ENCODE results near the gene ARHGEF10L.

ARHGEF10L gene

DNA sequence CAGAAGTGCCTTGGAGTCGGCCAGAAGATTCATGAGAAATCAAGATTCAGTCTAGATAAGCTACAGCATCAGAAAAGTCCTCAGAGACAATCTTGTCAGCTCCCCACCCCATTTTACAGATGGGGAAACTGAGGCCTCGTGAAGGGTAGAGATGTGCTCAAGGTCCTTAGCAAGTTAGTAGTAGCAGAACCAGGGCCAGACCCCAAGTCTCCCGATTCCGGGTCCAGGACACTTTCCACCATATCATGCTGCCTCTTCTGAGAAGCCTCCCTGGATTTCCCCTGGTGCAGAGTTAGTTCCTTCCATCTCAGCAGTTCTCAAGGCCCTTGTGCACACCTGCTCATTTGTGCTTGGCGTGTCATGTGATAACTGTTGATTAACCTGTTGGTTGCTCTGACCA lies 124.1 kb downstream of the ARHGEF10L start:
- no peak for DNase-seq

DNA sequence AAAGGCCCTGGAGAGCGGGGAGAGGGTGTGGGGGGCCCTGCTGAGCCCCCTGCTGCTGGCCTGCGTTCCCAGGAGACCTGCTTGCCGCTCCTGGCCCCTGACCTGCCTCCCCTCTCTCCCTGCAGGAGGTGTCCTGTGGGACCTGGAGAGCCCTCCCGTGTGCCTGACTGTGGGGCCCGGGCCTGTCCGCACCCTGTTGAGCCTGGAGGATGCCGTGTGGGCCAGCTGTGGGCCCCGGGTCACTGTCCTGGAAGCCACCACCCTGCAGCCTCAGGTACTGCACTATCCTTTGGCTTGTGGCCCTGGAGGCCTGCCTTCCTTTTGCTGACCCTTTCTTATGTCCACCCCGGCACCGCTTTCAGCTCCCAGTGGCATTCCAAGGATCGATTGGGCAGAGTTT lies 124.8 kb downstream of the ARHGEF10L start:
- DNase-seq, result no peak

DNA sequence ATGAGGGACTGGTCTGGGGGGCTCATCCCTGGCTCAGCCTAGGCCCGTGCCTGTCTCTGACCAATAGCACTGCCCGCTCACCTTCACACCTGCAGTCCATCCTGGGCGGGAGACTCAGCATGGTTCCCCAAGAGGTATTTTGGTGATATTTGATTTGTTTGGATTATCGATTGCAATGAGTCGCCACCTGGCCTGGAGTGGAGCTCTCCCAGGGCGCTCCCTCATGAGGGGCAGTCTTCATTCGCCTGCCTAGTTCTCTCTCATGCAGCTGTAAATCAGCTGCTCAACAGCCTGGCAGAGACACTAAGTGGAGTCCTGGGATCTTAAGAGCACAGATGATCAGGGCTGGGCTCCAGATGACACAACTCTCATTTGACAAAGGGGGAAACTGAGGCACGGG lies 125.6 kb downstream of the ARHGEF10L start:
- no peak for DNase-seq

DNA sequence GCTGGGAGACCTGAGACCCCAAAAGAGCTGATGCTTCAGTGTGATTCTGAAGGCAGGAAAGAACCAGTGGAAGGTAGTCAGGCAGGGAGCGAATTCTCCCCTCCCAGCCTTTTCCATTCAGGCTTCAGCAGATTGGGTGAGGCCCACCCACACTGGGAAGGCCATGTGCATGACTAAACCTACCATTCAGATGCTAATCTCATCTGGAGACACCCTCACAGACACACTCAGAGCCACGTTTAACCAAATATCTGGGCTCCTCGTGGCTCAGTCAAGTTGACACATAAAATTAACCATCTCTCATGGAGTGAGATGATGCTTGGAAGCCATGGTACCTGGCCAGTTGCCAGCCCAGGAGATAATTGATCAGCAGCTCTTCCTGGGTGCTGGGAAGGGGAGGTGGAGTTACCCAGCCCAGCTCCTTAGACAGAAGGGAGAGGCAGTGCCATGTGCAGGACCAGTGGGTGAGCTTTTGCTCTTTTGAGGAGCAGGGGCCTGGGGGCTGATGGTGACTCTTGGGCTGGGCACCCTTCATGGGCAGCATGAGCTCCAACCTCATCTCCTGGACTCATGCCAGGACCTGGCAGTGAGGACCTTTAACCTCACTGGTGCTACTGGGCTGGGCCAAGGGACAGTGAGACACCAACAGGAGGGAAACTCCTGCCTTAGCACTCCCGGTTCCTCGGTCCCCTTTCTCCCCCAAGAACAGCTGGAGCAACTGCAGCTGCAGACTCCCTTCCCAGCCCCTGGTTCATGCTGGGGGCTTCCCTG lies 126.6 kb downstream of the ARHGEF10L start:
- DNase-seq, result no peak

DNA sequence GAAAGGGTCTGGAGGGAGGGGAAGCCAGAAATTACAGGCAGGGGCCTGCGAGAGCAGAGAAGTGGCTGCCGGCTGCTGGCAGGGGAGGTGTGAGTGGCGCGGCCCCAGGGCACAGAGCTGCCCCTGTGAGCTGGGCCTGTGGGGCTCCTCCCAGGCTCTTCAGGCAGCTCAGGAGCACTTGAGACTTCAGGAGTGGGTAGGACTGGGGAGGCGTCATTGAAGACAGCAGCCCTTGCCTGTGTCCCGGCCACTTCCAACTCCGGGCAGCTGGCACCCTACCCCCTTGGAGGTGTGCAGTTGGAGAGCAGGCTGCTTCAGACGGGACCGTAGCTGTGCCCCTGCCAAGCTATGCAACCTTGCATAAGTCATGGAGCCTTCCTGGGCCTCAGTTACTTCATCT lies 128.1 kb downstream of the ARHGEF10L start:
- no peak for DNase-seq

DNA sequence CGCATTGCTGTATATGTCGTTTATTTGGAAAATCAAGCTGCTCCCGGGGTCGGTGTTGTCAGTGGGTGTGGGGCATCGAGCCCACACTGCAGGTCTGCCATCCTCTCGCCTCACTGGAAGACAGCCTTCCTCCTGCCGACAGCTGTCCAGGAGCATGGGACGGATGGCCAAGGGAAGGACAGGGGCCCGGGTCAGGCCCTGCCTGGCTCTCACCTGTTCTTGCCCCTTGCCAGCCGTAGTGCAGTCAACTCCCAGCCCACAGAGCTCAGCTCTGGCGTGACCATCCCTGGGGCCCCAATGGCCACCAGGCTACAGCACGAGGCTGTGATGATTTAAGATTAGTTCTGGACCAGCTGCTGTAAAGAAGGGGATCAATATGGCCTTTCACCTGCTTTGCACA lies 128.7 kb downstream of the ARHGEF10L start:
- no peak for DNase-seq

DNA sequence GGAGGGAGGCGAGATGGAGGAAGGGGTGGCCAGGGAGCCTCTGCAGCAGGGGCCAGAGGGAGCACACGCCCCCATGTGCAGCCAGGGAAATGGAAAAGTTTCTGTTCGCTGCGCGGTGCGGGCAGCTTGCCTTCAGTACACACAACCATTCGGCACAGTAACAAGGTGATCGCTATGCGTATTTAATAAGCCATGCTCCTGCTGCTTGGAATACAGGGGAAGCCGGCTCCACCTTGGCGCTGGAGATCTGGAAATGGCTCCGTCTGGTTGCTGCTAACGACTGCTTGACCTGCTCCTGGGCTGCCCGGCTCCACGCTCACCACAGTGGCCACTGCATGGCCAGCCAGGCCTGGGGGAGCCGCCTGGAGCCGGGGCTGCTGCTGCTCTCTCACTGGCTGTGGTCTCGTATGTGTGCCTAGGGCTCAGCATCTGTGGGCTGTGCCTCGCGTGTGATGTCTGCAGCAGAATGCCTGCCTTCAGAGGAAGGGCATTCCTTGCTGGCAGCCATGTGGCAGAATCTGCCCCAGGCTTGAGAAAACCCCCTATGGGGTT lies 129.2 kb downstream of the ARHGEF10L start:
- no peak for DNase-seq

DNA sequence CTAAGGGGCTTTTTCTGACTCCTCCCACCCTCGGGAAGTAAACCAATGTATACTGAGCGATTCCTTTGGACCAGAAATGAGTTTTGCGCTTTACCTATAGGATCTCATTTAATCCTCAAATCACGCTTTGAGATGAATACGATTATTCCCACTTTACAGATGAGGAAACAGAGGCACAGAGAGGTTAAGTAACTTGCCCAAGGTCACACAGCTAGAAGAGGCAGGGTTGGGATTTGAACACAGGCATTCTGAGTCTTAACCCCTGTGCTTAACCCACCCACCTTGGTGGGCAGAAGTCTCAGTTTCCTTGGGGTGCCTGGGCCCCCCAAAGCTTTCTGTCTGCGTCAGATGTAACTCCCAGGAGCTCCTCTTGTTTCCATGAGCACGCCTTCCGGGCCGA lies 129.8 kb downstream of the ARHGEF10L start:
- DNase-seq, result no peak

DNA sequence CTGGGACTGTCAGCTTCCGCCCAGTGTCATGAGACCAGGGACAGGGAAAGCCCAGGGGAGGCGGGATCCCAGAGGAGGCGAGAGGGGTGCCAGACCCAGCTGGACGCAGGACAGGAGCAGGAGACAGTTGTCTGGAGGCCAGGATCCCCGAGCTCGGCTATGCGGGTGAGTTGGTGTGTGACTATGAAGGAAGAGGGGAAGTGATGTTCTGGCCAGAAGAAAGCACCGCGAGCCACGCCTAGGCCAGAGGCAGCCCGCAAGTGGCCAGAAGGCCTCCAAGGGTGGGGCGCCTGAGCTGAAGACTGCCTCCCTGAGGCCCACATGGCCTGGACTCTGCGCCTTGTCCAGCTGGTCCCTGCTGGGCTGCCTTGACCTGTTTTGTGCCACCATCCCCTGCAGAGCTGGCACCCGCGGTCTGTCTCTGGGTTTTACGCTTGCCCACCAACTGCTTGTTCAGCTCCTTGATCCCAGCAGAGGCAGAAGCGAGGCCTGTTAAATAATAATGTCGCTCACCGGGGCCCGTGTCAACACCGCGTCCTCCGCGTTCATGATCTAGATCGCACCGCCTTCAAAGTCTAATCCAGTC lies 130.5 kb downstream of the ARHGEF10L start:
- DNase-seq, result no peak

DNA sequence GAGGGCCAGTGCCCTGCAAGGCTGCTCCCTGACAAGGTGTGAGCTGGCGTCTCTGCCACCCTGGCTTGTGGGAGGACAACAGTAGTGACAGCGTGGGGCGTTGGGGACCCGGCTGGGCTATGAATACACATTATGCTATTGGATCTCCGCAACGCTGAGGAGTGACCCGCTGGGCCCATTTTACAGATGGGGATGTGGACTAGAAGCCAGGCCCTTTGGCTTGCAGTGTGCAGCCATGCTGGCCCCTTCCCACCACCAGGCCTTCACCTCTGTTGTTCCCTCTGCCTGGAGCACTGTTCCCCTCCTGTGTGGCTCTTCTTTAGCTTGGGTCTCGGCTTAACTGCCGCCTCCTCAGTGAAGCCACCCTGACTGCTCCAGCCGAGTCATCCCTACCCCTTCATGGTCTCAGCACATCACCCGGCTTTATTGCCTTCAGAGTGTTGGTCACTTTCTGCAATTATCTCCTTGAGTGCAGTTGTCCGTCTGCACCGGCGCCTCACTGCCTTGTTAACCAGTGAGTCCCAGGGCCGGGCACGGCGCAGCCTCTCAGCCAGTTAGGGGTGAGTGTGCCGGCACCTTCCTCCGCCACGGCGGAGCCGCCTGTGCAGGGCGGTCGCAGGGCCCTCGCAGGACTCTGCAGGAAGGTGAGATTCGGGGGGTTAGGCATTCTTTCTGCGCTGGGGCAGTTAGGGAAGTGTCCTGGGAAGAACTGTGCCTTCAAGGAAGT lies 131.3 kb downstream of the ARHGEF10L start:
- no peak for DNase-seq

DNA sequence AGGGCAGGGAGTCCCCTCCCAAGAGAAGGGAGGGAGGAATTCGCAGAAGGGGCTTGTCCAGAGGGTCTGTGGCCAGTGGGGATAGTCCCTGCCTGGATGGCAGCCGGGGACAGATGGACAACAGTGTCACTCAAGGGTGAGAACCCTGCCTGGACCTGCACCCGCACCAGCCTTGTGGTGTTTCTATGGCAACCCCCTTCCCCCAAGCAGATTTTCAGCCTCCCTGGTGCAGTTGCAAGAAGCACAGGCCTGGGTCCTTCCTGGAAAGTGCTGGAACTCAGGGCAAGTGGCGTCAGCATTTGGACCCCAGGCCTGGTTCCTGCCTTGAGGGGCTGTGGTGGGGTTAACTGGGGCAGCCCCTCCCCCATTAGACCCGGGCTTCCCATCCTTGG lies 131.8 kb downstream of the ARHGEF10L start:
- DNase-seq, result no peak

DNA sequence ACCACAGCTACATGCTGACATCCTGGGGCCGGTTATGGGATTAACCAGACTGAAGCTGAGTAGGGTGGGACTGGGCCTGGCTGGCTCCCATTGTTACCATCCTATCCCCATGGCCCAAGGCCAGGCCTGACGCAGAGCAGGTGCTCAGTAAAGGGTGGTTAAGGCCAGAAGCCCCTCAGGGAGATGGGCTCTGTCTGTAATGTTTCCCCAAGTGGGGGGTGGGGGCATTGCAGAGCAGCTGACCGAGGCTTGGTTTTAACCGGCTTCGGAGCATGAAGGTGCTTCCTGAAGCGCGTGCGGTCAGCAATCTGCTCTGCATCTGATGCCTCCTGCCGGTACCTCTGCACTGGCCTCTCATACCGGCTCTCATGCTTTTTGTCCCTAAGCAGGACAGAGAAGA lies 132.2 kb downstream of the ARHGEF10L start:
- no peak for DNase-seq

DNA sequence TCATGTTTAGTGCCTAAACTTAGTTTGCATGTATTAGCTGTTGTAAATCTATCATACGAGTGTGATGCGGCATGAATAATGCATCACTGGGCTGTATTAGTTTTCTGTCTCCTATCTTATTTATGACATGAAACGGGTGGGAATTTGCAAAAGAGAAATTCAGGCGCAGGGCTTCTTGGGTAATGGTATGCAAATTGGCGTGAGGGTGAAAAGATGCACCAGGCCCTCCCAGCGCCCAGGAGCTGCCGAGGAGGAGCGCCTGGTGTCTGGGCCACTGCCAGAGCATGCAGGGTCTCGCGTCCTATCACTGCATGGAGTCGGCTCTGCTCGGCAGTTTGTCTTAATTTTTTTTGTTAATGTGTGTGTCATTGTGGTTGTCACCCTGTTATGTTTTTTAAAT lies 132.7 kb downstream of the ARHGEF10L start:
- no peak for DNase-seq

DNA sequence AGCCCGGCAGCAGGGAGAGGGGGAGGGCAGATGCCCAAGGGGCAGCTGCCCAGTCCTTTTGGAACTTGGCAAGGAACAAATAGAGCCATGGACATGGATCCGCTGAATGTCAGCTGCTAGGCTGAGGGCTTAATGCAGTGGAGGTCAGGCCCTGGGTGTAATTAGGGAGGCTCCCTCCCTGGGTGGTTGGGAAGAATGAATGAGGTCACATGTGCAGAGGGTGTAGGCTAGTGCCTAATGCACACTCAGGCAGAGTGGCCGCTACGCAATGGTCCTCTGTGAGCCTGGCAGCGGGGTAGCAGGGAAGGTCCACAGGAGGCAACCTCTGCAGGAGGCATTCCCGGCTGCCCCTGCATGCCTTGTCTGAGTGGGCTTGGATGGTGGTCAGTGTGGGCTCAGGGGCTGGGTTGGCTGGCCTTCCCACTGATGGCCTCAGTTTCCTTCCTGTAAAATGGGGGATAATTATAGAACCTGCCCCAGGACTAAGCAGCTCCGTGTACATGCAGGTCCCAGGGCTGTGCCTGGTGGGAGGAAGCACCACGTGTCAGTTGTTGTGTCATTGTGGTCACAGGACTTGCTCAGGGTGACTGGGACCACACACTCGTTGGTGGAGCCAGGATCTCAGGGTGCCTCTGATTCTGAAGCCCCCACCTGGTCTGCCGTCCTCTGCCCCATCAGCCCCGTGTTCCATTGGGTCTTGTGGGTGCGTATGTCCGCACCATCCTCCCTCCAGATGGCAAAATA lies 134.0 kb downstream of the ARHGEF10L start:
- DNase-seq, result no peak

DNA sequence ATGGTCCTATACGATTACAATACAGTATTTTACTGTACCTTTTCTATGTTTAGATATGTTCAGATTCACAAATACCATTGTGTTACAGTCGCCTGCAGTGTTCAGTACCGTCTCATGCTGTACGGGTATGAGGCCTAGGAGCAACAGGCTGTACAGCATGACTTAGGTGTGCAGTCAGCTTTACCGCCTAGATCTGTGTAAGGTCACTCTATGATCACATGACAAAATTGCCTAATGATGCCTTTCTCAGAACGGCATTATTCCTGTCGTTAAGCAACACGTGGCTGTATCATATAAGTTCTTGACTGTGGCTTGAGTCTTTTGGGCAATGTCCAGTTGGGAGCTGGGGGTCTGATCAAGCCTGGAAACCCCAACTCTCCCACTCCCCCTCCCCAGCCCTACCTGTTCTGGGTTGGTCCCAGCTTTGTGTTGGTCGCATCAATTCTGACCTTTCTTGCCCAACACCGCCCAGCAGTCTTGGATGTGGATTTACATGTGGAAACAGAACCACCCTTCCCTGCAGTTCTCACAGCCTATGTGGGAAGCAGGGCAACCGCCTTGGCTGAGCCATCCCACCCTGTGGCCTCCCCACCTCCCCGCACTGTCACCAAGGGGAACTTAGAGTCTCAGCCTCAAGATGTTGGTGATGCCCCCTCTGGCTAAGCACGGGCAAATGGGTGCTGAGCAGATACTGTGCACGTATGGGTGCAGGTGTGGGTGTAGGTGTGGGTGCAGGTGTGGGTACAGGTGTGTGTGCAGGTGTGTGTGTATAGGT lies 135.4 kb downstream of the ARHGEF10L start:
- no peak for DNase-seq

DNA sequence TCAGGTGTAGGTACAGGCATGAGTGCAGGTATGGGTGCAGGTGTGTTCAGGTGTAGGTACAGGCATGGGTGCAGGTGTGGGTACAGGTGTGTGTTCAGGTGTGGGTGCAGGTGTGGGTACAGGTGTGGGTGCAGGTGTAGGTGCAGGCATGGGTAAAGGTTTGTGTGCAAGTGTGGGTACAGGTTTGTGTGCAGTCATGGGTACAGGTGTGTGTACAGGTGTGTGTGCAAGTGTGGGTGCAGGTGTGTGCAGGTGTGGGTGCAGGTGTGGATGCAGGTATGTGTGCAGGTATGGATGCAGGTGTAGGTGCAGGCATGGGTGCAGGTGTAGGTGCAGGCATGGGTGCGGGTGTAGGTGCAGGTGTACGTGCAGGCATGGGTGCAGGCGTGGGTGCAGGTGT lies 136.2 kb downstream of the ARHGEF10L start:
- no peak for DNase-seq

DNA sequence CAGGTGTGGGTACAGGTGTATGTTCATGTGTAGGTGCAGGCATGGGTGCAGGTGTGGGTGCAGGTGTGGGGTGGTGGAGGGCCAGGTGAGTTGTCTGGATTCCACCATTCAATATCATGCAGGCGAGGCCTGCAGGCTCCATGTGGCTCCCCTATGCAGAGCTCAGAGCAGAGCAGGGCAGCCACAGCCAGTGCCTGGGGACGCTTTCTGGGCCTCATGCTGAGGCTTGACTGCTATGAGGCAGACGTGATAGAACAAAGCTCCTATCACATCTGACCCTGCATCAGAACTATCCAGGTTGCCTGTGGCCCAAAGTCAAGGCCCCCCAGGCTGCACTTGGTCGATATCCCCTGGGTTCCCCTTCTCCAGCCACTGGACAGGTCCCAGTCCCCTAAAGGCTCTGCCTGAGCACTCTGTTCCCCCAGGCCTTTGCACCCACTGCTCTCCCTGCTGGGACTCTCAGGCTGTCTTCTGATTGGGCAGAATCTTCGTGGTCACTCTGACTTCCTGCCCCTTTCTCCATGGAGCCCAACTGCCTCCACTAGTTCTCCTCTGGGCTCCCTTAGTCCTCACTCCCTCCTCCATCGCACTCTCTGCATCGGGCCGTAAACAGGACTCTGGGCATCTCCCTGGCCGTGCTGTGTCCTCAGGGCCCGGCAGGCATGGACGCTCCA lies 137.0 kb downstream of the ARHGEF10L start:
- no peak for DNase-seq

DNA sequence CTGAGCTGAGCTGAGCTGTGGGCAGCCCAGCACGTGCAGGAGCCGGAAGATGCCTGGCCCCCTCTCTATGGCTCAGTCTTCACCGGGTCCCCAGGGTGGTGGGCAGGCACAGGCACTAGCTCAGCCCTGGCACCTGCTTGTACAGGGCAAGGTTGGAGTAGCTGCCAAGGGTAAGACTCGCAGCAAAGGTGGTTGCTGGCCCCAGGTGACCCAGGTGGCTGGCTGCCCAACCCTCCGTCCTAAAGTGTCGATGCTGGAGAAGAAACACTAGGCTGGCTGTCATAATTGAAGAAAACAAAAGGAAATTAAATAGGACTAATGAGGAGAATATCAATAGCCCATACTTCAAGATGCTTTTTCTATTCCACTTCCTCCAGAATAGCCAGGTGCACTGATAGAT lies 138.5 kb downstream of the ARHGEF10L start:
- no peak for DNase-seq

DNA sequence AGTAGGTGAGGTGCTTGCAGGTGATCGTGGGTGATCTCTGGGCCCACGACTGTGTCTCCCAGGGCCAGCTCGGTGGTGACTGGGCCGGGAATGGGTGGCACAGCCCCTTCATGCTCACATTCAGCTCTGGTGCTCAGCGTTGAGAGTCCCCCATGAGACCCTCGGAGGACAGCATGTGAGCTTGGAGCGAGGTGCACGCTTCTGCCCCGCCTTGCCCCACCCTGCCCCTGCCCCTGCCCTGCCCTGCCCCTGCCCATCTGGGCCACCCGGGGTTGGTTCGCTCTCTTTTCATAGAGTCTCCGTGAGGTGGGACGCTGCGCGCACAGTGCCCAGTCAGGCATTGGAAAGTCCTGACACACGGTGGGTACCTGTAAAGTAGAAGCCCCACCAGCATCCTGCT lies 140.4 kb downstream of the ARHGEF10L start:
- no peak for DNase-seq

DNA sequence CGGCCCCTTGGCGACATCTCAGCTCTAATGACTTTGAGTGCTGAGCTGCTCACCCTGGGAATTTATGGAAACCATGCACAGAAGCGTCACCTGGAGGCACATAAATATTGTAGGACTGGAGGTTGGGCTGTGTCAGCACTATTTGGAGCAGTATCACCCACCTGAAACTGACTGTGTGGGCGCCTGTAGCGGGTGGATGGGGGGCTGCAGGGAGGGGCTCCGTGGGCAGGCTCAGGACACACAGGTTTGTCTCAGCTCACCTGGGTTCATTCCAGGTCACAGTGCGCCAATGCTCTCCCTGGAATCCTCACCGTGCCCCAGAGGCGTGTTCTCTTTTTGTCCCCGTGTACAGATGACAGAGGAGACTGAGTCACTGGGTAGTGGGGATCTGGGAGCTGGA lies 140.8 kb downstream of the ARHGEF10L start:
- no peak for DNase-seq

DNA sequence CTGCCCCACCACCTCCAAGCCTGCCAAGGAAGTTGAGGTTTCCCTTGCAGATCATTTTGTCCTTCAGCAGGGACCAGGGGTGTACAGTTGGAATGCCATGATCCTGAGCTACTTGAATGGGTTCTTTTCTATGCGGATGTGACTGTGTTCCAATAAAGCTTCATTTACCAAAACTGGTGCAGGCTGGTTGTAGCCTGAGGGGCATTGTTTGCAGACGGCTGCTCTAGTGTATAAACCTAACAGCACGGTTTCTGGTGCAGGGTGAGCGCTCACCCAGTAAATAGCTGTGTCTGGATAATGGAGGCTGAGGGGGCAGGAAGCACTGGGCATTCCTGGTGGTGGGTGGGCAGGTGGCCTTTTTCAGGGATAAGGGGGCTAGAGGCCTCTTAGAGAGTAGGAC lies 142.9 kb downstream of the ARHGEF10L start:
- no peak for DNase-seq

DNA sequence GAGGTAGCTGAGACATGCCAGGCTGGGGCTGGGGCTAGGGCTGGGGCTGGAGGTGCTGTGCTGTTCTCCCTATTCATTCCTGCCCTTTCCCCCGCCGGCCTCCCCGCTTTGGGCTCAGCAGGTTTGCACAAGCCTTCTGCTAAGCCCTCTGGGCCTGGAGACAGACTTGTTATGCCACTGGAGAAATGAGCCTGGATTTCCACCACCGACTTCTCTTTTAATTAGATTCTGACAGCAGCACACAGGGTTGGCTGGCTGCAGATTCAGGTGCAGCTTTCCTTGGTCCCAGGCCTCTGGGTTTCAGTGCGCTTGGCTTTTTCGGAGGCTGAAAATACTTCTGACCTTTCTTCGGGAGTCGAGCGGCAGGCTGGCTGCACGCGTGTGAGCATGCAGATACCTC lies 144.1 kb downstream of the ARHGEF10L start:
- DNase-seq, result no peak
